OCI-M1 (cell line): ENCODE measurements around the gene INSYN1.

Experiments used
- DNase-seq: peaks from one replicate; lab custom pipeline; 2025; lab: John Stamatoyannopoulos, UW

The INSYN1 gene

DNA sequence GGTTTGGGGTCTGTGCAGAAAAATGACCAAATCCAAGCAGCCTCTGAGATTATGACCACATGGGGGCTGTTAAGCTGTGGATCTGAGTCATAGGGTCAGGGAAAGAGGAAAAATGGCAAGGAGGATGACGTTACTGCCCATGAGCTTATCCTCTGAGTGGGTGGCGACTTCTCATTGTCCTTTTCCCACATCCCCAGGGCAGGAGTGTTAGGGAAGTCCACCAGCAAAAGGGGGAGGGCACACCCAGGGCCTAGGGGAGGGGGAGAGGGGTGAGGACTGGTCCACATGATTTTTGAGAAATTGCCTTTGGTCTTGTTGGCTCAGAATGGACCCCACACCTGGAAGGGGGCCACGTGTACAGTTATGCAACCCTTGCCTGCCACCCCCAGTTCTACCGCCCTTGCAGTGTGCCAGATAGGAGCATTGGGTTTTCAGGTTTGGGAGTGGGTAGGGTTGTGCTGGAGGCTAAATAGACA is 66.3 kb downstream of the INSYN1 start:
- DNase-seq, result peak; percentile 21

- no peak for DNase-seq
Measured at GRCh38 chr15:73685981-73686380, 67.2 kb downstream of the INSYN1 start.
